NCI-H510A (cell line): ENCODE measurements around the gene CASP10.
"Not testable (repeated sequence)": the region's sequence is repeated elsewhere in the genome, so short reads cannot be mapped to it uniquely, and the experiment has no call there.

Experiments
- DNase-seq: peaks from one replicate; lab custom pipeline; 2025; lab: John Stamatoyannopoulos, UW

The CASP10 gene

GRCh38 chr2:201154615-201155399 is 28.1 kb upstream of the CASP10 start:
- DNase-seq: no peak

GRCh38 chr2:201156036-201156435 is 26.9 kb upstream of the CASP10 start:
- DNase-seq: no peak

- DNase-seq: no peak
Measured at GRCh38 chr2:201156640-201157039, 26.3 kb upstream of the CASP10 start.

- DNase-seq: no peak
Measured at GRCh38 chr2:201157694-201158093, 25.2 kb upstream of the CASP10 start.

- DNase-seq: peak; percentile 25
Measured at GRCh38 chr2:201158111-201158929, 24.6 kb upstream of the CASP10 start.

GRCh38 chr2:201164166-201164565 is 18.8 kb upstream of the CASP10 start:
- DNase-seq: no peak

GRCh38 chr2:201167546-201167945 is 15.4 kb upstream of the CASP10 start:
- no peak for DNase-seq

GRCh38 chr2:201168496-201168895 is 14.4 kb upstream of the CASP10 start:
- DNase-seq: not testable (repeated sequence)

GRCh38 chr2:201171259-201171814 is 11.6 kb upstream of the CASP10 start:
- DNase-seq: no peak

GRCh38 chr2:201172279-201172678 is 10.7 kb upstream of the CASP10 start:
- no peak for DNase-seq

- DNase-seq: no peak
Measured at GRCh38 chr2:201174687-201175086, 8.3 kb upstream of the CASP10 start.

GRCh38 chr2:201176081-201176481 is 6.9 kb upstream of the CASP10 start:
- no peak for DNase-seq

- no peak for DNase-seq
Measured at GRCh38 chr2:201180010-201180409, 2.9 kb upstream of the CASP10 start.

GRCh38 chr2:201183365-201183727 is 405 bp downstream of the CASP10 start:
- DNase-seq: no peak

GRCh38 chr2:201183835-201184234 is 894 bp downstream of the CASP10 start:
- not testable (repeated sequence) for DNase-seq

- DNase-seq: not testable (repeated sequence)
Measured at GRCh38 chr2:201184248-201184647, 1.3 kb downstream of the CASP10 start.

GRCh38 chr2:201185863-201186262 is 2.9 kb downstream of the CASP10 start:
- no peak for DNase-seq

GRCh38 chr2:201186982-201187381 is 4.0 kb downstream of the CASP10 start:
- DNase-seq: no peak

- DNase-seq: no peak
Measured at GRCh38 chr2:201188449-201188848, 5.5 kb downstream of the CASP10 start.

- no peak for DNase-seq
Measured at GRCh38 chr2:201191132-201191875, 8.4 kb downstream of the CASP10 start.

GRCh38 chr2:201194097-201194496 is 11.2 kb downstream of the CASP10 start:
- no peak for DNase-seq

- DNase-seq: no peak
Measured at GRCh38 chr2:201195331-201195730, 12.4 kb downstream of the CASP10 start.
